T-helper 22 cell (primary cell): ENCODE results near the gene RSBN1L.
"Not testable (repeated sequence)": the region's sequence is repeated elsewhere in the genome, so short reads cannot be mapped to it uniquely, and the experiment has no call there.

Experiments
- DNase-seq: peaks from one replicate; pipeline ENCODE4 v3.0.0-alpha.2; 2020; ENCODE audit warnings: low read depth

RSBN1L gene

DNA sequence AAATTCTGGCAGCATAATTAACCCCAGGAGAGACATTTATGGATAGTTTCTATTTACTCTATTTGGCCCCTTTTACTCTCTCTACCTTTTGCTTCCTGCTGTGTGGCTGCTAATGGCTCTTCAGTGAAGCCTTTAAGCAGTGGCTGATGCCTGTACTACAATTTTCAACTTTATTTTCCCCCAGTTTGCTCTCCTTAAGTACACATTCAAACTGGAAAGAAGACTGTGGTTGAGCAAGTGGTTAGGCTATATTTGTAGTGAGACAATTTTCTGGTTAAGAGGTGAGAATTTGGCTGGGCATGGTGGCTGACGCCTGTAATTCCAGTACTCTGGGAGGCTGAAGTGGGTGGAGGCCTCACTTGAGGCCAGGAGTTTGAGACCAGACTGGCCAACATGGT is 8.5 kb upstream of the RSBN1L start:
- DNase-seq: no peak

DNA sequence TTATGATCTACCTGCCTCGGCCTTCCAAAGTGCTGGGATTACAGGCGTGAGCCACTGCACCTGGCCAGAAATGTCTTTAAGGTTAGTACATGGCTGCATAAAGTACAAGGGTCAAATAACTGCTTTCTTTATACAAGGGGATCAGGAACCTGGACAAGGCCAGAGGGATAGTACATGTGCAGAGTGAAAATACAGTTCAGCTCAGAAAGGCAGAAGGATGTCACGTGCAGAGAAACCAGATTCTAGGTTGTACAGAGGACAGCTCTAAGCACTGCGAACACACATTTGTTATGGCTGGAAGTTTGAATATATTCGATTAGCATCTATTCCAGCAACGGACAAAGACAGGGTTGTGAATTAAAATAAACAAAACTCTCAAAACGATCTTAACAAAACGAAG is 6.0 kb upstream of the RSBN1L start:
- DNase-seq: no peak

DNA sequence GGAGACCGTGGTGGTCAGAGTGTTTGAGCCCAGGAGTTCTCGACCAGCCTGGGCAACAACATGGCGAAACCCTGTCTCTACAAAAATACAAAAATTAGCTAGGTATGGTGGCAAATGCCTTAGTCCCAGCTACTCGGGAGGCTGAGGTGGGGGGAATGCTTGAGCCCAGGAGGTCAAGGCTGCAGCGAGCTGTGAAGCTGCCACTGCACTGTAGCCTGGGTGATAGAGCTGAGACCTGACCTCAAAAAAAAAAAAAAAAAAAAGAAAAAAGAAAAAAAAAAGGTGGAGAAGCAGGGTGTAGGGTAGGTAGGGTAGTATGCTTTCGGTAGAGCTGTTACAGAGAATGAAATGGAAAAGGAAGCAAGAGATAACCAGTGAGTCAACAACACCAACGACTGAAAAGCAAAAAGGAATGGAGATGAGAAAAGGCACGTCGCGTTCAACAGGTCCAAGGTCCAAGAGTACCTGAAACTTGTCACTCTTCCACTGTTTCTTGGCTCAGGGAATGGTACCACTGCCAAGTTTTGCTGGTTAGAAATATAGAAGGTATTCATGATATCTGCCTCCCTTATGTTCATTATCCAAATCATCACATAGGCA is 4.3 kb upstream of the RSBN1L start:
- no peak for DNase-seq

DNA sequence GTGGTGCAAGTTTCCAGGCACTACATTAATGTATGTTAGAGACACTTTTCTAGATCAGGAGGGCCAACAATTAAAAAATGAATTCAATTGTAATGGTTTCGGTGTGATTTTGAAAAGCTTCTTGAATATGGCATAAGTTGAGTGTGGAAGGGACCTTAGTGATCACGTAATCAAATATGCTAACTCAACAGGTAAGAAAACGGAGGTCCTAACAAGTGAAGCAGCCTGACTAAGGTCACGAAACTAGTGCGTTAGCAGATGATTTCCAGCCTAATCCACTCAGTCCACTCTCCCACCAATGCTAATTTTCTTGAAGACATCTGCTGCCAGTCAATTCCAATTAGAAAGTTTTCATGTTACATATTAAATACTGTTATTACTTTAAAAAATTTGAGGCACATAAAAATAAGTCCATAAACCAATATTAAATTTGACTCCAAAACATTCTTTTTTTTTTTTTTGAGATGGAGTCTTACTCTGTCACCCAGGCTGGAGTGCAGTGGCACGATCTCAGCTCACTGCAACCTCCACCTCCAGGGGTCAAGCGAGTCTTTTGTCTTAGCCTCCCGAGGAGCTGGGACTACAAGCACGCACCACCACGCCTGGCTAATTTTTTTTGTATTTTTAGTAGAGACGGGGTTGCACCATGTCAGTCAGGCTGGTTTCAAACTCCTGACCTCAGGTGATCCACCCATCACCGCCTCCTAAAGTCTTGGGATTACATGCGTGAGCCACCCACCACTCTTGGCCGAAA is 2.3 kb upstream of the RSBN1L start:
- DNase-seq: no peak

DNA sequence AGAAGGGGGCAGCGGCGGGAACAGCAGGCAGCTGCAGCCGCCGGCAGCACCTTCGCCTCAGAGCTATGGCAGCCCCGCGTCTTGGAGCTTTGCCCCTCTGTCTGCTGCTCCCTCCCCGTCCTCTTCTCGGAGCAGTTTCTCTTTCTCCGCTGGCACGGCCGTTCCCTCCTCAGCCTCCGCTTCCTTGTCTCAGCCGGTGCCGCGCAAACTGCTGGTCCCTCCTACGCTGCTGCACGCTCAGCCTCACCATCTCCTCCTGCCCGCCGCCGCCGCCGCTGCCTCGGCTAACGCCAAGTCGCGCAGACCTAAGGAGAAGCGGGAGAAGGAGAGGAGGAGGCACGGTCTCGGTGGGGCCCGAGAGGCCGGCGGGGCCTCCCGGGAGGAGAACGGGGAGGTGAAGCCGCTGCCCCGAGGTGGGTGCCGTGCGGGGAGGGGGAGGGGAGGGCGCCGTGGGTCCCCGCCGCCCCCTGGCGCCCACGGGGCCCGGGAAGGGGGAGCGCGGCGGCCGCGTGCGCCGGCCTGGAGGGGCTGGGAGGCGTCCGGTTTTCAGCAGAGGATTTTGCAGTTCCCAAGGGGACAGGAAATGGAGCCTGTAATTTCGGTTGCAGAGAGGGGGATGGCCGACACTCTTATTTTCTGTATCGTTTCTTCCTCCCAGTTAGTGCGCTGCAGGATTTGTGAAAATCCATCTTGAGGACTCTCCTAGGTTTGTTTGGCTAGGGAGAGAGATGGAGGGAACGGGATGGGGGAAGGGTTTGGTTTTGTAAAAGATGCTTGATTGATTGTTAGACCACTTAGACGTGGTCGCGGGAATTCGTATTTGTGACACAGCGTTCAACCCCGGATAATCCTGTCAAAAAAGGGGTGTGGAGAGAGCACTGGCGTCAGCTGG is 630 bp downstream of the RSBN1L start:
- peak; percentile 39 for DNase-seq

DNA sequence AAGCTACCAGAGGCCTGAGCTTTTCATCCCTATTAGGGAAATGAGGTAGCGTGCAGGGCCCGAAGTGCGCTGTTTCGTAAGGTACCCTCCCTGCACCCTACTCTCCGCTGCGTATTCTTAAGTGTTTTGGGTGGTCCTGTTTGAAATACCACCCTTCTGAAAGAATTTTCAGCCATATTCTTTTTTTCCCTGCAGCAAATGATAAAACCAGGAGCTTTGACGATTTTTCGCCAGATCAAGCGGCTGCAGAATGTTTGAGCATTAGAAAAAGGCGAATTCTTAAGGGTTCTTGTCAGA is 1.2 kb downstream of the RSBN1L start:
- peak; percentile 22 for DNase-seq

DNA sequence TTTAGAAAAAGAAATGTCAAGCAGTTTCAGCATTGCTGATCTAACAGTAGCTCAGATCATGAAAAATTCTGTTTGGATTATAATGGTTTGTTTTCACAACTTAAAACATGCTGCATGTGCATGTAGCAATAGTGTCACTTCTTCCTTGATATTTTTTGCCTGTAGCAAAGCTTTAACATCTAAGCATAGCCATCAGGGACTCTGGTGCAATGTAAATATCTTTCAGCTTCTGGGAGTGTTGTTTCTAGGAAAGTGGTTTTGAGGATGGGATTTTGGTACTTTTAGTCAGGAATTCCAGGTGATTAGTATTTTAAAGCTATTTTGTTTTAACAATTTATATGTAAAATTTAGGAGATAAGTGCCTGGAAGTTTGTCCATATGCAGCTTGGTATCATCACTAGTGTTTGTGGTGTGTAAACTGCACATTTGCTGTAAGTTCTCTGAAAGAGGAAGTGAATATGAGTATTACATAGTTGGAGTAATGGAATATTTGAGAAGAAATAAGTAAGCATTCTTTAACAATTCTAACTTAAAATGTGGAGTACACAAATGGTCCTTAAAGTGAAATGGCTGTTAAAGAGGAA is 1.9 kb downstream of the RSBN1L start:
- DNase-seq: no peak

DNA sequence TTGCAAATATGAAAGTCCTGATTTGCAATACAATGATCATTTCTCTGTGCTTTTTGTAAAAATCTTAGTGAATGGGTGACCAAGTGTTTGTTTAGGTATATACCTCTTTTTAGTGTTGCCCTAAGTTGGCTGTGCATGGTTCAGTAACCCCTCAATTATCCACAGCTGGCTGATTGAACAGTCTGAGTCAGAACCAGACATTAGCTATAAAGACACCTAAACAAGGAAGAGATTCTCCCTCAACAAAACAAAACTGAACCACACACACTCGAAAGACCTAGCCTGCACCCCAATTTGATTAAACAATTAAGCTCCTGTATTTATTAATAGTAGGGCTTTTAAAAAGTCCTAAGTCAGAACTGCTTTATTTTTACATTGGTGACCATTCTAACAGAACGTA is 2.8 kb downstream of the RSBN1L start:
- DNase-seq: no peak

DNA sequence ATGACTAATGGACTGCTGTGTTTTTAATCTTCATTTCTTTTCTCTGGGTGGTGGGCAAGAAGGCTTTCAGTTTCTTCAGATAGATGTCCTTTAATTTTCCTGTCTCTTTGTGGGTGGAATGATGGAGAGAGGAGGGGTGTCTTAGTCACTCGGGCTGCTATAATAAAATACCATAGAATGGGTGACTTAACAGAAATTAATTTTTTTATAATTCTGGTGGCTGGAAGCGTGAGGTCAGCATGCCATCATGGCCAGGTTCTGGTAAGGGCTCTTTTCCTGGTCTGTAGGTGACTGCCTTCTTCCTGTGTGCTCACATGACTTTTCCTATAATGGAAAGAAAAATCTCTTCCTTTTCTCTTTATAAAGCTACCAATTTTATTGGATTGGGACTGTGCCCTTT is 6.3 kb downstream of the RSBN1L start:
- no peak for DNase-seq

DNA sequence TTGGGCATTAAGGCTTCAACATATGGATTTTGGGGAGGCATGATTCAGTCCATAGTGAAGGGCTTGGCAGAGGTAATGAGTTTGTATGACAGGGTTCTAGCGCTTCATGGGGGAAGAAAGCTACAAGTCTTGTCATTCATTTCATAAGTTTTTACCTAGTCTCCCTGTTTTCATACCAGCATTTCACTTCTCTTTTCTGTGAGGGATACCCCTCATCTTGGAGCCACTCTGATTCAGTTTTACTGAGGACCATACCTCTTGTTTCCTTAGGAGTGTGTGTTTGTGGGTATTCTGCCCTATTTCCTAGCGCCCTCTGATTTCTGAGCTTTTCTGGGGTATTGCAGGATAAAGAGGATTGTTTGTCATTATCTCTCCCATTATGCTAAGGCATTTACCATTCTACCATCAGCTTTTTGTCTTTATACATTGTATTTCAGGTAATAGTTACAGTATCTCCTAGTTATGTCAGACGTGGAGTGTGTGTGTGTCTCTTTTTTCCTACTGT is 6.8 kb downstream of the RSBN1L start:
- no peak for DNase-seq

DNA sequence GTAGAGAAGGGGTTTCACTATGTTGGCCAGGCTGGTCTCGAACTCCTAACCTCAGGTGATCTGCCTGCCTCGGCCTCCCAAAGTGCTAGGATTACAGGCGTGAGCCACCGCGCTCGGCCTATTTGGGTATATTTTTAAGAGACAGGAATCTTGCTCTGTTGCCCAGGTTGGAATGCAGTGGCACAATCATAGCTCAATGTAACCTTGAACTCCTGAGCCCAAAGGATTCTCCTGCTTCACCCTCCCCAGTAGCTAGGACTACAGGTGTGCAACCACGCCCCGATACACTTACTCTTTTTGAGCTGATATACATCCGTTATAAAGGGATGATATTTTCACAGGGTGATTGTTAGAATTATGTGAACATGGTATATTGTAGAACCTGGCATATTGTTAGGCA is 7.4 kb downstream of the RSBN1L start:
- not testable (repeated sequence) for DNase-seq

DNA sequence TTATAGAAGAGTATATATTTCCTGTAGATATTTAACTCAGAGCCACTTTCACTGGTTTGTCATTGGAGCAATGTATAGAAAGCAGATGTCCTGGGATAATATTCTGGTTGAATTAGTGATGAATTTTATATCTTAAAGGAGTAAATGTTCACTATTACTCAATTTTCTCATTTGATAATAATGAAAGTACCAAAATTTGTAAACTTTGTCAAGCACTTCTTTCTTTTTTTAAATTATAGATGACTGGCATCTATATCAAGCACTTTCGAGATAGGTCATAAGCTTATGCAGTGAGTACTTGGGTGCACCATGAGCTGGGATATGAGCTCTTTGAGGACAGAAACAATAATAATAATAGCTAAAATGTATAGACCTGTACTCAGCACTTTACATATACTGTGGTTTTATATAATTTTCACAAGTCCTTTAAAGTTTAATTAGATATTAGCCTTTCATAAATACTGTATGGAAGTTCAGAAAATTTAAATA is 11.3 kb downstream of the RSBN1L start:
- DNase-seq: no peak

DNA sequence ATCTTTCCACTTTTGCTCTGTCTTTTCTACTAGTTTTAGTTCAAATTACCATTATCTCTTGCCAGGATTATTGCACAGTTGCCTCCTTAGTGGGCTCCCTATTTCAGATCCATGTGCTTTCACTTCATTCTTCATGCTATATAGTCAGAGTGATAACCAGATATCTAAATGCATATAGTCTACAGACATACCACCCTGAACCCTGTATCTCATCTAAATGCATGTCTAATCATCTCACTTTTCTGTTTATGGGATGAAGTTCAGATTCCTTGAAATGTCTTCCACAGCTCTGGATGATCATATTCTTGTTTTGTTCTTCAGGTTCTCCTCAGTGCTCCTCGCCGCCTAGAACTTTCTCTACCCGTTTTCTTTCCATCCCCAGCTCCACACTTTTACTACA is 13.8 kb downstream of the RSBN1L start:
- no peak for DNase-seq

DNA sequence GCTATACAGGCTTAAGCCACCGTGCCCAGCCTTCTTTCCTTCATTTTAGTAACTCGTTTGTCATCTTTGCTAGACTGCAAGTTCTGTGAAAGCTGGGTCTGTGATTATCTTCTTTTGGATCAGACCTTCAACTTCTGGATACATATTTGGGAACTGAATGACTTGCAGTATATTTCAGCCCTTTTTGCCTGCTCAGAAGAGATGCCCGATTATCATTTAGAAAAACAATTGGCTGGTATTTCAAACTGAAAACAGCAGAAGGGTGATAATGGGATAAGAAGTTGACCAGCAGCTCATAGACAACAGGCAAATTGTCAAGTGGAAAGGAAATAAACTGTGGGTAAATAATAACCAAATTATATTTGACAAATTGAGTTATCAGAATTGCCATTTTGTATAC is 14.6 kb downstream of the RSBN1L start:
- no peak for DNase-seq

DNA sequence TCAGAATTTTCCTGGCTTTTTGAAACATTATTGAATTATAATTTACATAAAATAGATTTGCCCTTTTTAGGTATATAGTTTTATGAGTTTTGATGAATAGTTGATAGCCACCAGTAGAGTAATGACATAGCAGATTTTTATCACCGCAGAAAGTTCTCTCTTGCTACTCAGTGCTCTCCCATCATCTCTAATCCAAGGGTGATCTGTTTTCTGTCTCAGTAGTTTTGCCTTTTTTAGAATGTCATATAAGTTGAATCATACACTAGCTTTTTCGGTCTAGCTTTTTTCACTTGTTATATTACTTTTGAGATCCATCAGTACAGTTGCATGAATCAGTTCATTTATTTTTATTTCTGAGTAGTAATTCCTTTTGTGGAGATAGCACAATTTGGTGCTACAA is 17.9 kb downstream of the RSBN1L start:
- no peak for DNase-seq

DNA sequence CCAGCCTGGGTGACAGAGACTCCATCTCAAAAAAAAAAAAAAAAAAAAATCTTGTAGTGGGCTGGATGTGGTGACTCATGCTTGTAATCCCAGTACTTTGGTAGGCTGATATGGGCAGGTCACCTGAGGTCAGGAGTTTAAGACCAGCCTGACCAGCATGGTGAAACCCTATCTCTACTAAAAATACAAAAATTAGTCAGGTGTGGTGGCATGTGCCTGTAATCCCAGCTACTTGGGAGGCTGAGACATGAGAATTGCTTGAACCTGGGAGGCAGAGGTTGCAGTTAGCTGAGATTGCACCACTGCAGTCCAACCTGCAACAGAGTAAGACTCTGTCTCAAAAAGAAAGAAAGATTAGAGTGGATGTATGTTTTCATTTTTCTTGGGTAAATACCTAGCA is 18.7 kb downstream of the RSBN1L start:
- DNase-seq: not testable (repeated sequence)

DNA sequence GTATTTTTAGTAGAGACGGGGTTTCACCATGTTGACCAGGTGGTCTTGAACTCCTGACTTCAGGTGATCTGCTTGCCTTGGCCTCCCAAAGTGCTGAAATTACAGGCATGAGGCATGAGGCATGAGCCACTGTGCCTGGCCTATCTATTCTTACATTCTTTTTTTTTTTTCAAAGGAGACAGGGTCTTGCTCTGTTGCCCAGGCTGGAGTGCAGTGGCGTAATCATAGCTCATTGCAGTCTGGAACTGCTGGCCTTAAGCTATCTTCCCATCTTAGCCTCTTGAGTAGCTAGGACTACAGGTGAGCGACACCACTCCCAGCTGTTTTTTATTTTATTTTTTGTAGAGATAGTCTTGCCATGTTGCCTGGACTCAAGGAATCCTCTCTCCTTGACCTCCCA is 20.5 kb downstream of the RSBN1L start:
- no peak for DNase-seq

DNA sequence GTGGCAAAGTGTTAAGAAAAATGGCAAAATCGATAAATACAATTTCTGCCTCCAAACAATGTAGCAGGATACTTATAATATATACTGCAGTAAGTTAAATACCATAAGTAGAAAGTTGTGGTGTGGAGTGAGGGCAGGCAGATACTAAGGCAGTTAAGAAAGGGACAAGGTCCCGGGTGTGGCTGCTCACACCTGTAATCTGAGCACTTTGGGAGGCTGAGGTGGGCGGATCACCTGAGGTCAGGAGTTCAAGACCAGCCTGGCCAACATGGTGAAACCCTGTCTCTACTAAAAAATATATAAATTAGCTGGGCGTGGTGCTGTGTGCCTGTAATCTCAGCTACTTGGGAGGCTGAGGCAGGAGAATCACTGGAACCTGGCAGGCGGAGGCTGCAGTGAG is 21.3 kb downstream of the RSBN1L start:
- DNase-seq: not testable (repeated sequence)

DNA sequence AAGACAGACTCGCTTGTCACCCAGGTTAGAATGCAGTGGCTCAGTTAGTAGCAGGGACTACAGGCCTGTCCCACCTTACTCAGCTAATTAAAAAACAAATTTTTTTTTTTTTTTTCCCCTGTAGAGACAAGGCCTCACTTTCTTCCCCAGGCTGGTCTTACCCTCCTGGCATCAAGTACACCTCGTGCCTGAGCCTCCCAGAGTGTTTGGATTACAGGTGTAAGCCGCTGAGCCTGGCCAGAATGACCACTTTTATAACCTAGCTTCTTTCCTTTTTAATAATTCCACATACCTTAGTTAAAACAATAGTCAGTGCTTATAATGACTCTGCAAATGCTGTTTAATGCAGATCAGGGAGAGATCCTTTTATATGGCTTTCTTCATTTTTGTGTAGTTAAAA is 31.3 kb downstream of the RSBN1L start:
- no peak for DNase-seq

DNA sequence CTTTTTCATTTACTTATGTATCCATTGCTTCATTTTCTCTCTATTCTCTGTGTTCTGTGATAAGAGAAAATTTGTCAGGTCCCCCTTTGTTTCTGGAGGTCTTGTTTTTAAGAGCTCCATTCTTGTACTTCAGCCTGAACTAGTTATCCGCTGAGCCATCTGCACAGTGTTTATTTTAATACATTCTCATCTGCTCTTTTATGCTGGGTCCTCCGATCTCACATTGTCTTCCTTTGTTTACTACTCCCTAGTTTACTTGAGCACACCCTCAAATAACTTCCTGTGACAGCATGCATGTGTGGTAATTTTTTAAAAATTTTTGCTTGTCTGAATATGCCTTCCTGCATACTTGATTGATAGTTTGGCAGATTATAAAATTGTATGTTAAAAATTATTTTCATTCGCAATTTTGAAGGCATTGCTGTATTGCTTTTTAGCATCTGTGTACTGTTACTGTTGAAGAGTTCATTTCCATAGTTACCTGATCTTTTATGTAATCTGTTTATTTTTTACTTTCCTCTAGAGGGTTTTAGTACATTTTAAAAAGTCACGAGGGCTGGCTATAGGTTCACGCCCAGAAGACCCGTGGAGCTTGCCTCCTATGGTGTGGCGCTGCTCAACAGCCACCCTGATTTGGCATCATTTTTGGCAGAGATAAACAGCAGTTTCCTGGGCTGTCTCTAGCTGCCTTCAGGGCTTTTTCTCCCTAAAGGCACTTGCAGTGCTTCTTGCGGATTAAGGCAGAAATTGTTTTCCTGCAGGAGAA is 31.9 kb downstream of the RSBN1L start:
- DNase-seq: no peak

DNA sequence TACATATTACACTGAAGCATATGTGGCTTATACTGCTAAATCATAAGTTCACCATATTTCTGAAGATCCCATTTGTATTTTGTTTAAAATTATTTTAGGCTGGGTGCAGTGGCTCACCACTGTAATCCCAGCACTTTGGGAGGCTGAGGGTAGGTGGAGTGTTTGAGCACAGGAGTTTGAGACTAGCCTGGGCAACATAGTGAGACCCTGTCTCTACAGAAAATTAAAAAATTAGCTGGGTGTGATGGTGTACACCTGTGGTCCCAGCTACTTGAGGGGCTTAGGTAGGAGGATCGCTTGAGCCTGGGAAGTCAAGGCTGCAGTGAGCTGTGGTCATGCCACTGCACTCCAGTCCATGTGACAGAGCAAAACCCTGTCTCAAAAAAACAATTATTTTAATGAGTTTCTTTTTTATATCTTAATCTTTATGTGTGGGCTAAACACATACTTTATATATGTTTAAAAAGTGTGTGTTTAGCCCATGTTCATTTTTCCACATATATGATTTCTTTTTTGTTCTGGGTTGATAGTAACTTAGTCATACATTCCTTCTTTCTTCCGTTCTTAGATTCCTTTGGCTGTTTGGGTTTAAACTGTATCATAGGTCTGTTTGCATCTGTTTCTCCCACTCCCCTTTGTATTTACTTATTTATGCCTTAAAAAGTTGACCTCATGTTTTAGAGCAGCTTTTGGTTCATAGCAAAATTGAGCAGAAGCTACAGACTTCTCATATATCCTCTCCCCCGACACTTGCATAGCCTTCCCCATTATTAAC is 33.5 kb downstream of the RSBN1L start:
- DNase-seq: no peak
